NK-92 treated with Interleukin-12 subunit alpha and Interleukin-12 subunit beta, amount 100 ng/mL, for 24 hours (cell line): Measurements from ENCODE around the gene DCTPP1.

ENCODE experiments used
- DNase-seq: peaks from one replicate; lab custom pipeline; 2025; lab: John Stamatoyannopoulos, UW

DCTPP1 gene

DNA sequence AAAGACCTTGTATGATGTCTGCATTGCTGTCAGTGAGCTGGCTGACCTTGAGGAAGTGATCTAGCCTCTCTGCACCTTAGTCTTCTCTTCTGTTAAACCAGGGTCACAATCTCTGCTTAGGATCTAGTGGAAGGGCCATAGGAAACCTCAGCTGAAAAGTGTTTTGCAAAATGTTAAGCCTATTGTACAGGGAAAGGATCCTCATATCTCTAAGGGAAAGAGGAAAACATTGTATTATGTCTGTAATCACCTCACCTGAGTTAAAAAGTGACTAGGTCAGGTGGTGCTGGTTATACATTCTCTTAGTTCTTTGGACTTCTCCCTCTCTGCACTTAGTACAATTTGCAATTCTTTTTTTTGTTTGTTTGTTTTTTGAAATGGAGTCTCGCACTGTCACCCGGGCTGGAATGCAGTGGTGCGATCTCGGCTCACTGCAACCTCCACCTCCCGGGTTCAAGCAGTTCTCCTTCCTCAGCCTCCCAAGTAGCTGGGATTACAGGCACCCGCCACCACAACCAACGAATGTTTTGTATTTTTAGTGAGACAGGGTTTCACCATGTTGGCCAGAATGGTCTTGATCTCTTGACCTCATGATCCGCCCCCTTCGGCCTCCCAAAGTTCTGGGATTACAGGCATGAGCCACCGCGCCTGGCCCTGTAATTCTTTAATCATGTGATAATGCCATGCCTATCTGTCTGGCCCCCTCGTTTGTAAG lies 17.8 kb upstream of the DCTPP1 start:
- no peak for DNase-seq

GRCh38 chr16:30446203-30446595 lies 16.4 kb upstream of the DCTPP1 start:
- no peak for DNase-seq

GRCh38 chr16:30445408-30446202 lies 15.8 kb upstream of the DCTPP1 start, which contains the start of gene SEPHS2:
SEPHS2 (minus strand) TSS chr16:30445874; CDS start chr16:30445727, 147 bp downstream.
- DNase-seq: peak; percentile 91

- DNase-seq: no peak
Measured at GRCh38 chr16:30445149-30445407, 15.2 kb upstream of the DCTPP1 start.

DNA sequence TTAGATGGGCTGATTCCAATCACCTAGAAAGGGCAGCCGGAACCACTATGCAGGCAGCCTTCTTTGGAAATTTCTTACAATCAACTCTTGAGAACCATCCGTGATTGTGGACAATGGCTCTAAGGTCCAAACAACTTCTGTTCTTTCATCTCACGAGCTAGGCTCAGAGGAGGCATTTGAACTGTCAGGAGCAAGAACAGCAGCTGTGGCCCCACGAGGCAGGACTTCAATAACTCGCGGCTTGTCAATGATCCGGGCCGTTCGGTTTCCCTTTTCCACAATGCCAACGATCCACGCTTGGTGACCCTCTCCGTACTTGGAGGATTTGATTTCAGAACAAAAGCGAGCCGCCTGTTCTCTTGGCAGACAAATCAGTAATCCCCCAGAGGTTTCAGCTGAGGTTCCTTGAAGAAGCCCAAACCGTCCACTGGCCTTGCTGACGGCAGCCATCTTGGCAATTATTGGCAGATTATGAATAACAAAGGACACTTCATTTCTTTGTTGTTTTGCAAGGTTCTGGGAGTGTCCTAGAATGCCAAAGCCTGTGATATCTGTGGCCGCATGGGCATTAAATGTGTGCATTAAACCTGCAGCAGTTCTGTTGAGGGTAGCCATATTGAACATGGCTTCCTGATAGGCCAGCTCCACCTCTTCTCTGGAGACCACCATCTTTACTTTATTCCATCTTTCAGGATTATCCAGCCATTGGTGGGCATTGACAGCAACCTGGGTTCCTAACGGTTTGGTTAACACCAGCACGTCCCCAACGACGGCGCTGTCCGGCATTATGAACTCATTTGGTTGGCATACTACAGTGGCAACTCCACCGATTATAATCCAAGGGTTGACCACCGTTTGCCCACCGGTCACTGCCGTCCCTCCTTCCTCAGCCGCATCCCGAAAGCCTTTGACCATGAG lies 14.7 kb upstream of the DCTPP1 start:
- DNase-seq: no peak

GRCh38 chr16:30443631-30444030 lies 13.8 kb upstream of the DCTPP1 start:
- no peak for DNase-seq

GRCh38 chr16:30439720-30440348 lies 10.0 kb upstream of the DCTPP1 start:
- no peak for DNase-seq

- no peak for DNase-seq
Measured at GRCh38 chr16:30438835-30439234, 9.0 kb upstream of the DCTPP1 start.

GRCh38 chr16:30437511-30438046 lies 7.7 kb upstream of the DCTPP1 start:
- DNase-seq: no peak

GRCh38 chr16:30434852-30435251 lies 5.0 kb upstream of the DCTPP1 start:
- no peak for DNase-seq

- DNase-seq: peak; percentile 48
Measured at GRCh38 chr16:30430428-30430970, 669 bp upstream of the DCTPP1 start.

DNA sequence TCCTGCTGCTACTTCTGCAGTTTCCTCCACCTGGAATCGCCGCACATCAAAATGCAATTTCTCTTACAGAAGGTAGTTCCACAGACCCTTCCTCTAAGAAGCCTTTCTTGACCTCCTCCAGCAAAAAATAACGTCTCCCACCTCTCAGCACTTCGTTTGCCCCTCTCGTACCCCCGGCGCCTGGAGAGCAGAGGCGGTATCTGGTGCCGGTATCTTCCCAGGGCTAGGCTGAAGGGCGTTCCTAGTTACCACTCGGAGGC lies 482 bp downstream of the DCTPP1 start:
- no peak for DNase-seq

DNA sequence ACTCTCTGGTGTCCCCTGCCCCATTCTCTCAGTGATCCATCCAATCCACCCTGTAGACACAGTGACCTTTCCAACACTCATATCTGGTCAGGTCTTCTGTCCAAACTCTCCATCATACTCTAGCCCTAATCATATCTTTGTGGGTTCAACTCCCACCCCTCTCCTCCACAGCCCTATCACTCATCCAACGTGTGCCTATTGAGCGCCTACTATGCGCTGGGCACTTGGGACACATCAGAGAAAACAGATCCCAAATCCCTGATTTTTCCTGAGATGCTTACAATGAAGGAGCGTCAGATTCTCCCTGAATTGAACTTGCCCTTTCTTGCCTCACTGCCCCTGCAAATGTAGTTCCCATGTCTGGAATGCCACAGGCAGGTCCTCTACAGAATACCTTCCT lies 1.8 kb downstream of the DCTPP1 start:
- DNase-seq: no peak

- no peak for DNase-seq
Measured at GRCh38 chr16:30421010-30421409, 8.8 kb downstream of the DCTPP1 start.

DNA sequence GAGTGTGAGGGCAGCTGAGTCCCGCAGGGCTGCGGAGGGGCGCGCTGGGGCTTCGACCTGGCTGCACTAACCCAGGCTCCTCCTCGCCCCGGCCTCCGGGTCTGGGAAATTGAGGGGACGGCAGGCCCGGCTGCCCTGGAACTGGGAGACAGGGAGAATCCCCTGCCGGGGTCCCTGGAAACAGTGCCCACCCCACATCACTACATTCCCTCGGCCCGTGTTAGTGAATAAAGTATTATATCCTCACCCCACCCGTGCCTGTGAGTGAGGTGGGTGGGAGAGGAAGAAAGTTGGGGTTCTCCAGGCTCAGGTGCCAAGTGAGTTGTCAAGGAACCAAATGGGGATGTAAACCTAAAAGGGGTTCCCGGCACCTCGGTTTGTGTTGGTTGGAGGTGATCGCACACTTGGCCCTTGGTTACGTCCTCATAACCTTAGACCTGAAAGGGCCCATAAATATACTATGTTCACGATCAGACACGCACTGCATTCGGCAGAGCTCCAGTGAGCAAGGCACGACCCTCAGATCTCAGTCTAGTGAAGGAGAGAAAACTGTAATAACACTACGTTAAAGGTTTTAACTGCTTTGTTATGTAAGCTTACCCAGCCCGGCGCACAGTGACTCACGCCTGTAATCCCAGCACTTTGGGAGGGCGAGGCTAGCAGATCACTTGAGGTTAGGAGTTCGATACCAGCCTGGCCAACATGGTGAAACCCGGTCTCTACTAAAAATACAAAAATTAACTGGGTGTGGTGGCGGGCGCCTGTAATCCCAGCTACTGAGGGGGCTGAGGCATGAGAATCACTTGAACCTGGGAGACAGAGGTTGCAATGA lies 11.3 kb downstream of the DCTPP1 start:
- DNase-seq: no peak

GRCh38 chr16:30417529-30418349 lies 12.1 kb downstream of the DCTPP1 start:
- peak; percentile 79 for DNase-seq

DNA sequence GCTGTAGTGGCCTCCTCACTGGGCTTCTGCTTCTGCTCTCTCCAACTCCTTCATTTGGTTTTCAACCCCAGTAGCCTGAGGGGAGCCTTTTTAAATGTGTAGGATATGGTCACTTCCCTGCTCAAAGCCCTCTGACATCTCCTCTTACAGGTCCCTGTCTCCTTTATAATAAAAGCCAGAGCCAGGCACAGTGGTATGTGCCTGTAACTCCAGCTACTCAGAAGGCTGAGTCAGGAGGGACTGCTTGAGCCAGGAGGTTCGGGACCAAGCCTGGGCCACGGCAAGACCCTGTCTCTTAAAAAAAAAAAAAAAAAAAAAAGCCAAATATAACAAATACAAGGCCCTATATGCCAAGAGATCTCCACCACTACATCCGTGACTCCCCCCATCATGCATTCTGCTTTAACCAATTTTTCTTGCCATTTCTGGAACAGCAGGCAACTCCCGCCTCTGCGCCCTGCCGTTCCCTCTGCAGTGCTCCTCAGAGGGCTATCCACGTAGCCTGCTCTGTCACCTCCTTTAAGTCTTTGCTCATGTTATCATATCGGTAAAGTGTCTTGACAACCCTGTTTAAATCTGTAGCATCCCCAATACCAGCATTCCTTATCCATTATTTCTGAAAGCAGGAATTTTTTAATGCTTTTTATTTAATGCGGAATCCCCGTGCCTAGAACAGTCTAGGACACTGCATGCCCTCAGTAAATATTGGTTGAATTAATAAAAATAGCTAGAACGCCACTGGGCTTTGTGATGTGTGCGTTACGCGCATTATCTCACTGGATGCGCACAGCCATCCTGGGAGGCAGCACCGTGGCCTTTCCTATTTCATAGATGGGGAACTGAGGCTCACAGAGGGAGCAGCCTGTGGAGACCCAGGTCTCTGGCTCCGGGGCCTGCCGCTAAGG lies 13.0 kb downstream of the DCTPP1 start:
- DNase-seq: no peak

DNA sequence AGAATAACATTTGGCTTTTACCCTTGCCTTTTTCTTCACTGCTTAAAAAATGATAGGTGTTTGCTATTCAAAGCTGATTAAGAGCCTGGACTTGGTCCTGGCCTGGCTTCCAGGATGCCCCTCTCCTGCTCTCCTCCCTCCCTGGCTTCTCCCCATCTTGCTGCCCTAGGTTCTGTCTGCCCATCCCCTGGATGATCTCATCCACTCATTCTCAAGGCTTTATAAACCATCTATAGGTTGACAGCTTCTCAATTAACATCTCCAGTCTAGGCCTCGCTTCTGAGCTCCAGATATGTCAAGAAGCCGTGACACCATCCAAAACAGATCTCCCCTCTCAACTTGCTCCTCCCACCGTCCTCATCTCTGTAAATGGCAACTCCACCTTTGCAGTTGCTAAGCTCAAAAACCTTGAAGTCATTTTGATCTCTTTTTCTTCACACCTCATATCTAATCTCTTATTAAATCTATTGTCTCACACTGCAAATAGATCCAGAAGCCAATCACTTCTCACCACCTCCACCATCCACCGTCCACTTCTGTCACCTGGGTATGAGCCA lies 13.7 kb downstream of the DCTPP1 start:
- no peak for DNase-seq

DNA sequence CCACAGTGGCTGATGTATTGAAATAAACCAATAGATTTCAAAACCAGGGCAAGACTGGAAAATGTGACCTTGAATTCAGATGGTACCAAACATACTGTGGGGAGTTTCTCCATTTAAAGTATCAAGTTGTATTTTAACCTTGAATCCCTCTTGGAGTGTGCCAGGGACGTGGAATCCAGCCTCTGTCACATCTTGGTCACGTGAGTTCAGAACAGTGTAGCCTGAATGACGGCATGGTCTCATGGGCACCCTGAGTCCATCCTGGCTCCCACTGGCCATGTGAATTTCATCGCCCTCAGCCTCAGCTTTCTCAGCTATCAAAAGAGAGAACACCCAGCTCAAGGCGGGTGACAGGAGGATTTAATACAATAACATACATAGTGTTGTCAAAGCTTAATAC lies 15.7 kb downstream of the DCTPP1 start:
- no peak for DNase-seq
